Nucleus accumbens (tissue), 56 donors: ENCODE data around the gene DUS1L.
"Not testable (repeated sequence)": the region's sequence is repeated elsewhere in the genome, so short reads cannot be mapped to it uniquely, and the experiment has no call there.

Experiments
- DNase-seq, 56 donors: peaks; one replicate each; lab custom pipeline; 2025; lab: John Stamatoyannopoulos, UW

The DUS1L gene

GRCh38 chr17:82046903-82047302 lies 18.7 kb downstream of the DUS1L start:
- DNase-seq: no peak

DNA sequence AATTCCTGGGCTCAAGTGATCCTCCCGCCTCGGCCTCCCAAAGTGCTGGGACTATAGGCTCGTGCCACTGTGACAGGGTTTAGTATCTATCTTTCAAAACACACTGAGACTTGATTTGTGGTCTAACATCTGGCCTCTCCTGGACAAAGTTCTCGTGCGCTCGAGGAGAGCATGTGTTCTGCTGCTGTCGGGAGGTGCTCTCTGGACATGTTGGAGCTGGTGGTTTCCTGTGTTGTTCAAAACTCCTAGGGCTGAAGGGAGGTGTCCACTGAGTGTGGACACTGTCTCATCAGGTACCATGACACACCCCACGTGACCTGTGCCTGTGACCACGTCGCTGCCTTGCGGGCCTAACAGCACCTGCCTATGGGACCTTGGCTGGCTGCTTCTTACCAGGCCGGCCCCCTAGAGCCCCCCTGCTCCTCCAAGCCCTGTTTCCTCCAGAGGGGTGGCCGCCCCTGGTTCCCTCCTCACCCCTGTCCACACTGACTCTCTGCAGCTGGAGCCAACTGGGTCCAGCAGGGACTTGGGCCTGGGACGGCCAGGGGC lies 19.6 kb downstream of the DUS1L start:
- DNase-seq: no peak

GRCh38 chr17:82043507-82043906 lies 22.1 kb downstream of the DUS1L start:
- DNase-seq: no peak

GRCh38 chr17:82042649-82043048 lies 23.0 kb downstream of the DUS1L start:
- no peak for DNase-seq

- no peak for DNase-seq
These were observed 24.3 kb downstream of the DUS1L start for GRCh38 chr17:82041144-82041814.

- no peak for DNase-seq
These were observed 25.8 kb downstream of the DUS1L start for GRCh38 chr17:82039695-82040299.

GRCh38 chr17:82038796-82039409 lies 26.7 kb downstream of the DUS1L start:
- DNase-seq: not testable (repeated sequence)

DNA sequence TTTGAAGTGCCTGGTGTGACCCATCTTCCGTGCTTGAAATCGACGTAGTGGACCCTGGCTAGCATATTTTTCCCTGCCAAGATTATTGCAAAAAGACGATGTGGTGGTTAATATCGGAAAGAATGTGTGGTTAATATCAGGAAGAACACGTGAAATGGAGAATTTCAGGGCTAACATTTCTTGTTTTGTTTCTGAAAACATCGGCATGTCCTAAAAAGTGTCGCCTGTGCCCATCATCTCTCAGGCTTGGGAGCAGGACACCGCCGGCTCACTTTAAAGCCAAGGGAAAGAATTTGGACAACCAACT lies 27.8 kb downstream of the DUS1L start:
- DNase-seq: no peak

- DNase-seq: peak; percentile 63 to 99 (median 93)
These were observed 28.3 kb downstream of the DUS1L start, which contains the start of gene DCXR for GRCh38 chr17:82037092-82037888. Gene DCXR (minus strand): TSS chr17:82037697. CDS start chr17:82037682, 15 bp downstream.

GRCh38 chr17:82036634-82037091 lies 28.9 kb downstream of the DUS1L start:
- no peak for DNase-seq

DNA sequence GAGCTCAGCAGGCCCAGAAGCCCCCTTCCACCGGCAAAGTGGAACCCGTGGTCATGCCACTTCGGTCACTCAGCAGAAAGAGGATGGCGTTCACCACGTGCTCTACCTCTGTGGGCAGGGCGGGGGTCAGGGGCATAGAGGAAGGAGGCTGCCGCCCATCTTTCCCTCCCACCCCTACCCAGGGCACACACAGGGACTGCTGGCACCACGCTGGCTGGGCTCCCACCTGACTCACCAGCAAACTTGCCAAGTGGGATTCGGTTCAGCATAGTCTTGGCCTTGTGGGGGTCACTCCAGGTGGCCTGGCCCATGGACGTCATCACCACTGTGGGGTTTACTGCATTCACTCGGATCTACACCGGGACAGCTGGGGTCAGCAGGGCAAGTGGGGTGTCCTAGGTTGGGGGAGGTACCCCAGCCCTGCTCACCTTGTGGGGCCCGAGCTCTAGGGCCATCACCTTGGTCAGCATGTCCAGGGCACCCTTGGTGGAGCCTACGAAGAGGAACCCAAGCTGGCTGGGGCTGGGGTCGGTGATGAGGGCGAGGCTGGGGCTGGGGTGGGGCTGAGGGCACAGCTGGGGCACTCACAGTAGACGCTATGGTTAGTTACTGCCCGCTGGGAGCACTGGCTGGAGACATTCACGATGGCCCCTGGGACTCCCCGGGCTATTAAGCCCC lies 29.5 kb downstream of the DUS1L start:
- no peak for DNase-seq

GRCh38 chr17:82035488-82035887 lies 30.1 kb downstream of the DUS1L start:
- no peak for DNase-seq

GRCh38 chr17:82034371-82035011 lies 31.1 kb downstream of the DUS1L start:
- DNase-seq: no peak

GRCh38 chr17:82033359-82034085 lies 32.1 kb downstream of the DUS1L start:
- no peak for DNase-seq

- no peak for DNase-seq
These were observed 33.5 kb downstream of the DUS1L start for GRCh38 chr17:82031885-82032627.

DNA sequence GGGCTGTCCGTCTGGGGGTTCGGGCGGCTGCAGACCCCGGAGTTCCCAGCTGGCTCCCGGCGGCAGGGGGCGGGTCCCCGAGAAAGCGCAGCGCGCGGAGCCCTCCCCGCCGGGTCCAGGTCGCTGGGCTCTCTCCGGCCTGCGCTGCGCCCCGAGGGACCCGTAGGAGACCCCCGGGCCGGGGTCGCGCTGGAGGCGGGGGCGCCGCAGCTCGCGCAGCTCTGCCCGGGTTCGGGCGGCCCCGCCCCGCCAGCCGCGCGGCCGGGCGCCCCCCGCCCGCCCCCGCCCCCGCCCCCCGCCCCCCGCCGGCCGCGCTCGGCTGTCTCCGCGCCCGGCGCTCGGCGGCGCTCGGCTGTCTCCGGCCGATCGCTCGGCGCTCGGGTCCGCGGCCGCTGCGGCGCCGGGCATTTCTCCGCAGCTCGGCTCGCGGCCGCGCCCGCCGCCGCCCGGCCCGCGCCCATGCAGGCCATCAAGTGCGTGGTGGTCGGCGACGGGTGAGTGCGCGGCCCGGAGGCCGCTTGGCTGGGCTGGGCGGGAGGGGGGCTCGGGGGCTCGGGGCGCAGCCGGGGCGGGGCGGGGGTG lies 34.2 kb downstream of the DUS1L start, which contains the start of gene RAC3:
Gene RAC3, plus strand, starts transcription at position 376 of the 582 bp plus-strand sequence. Its CDS starts 84 bp downstream, at position 460.
- DNase-seq: no peak

GRCh38 chr17:82030470-82031302 lies 34.9 kb downstream of the DUS1L start:
- peak in 53 of 56 donors; percentile 15 to 86 (median 62) for DNase-seq
